ENCODE data around the gene PNPLA6.

The PNPLA6 gene

GRCh38 chr19:7505682-7506384 is 29.7 kb upstream of the PNPLA6 start:
- ChIA-PET POLR2A (ENCODE audit: low non-redundant PET) (interaction anchor here (0.8 kb wide), 1 partner anchor 18 kb away, joined by 3 read pairs; no protein-coding TSS in a partner anchor), CTCF (interaction anchor here (0.8 kb wide), 1 partner anchor 164 kb away, joined by 3 read pairs; no protein-coding TSS in a partner anchor)
- peak overlapping the region; percentile 71 for H3K27ac ChIP-seq
- peak; percentile 81 for DNase-seq (ENCODE audit: low spot score)
- TF ChIP-seq CTCF (conservative IDR thresholded peaks at IDR 0.05; ENCODE audit: low read depth): no peak

GRCh38 chr19:7506385-7507328 is 28.9 kb upstream of the PNPLA6 start:
- POLR2A ChIA-PET (ENCODE audit: low non-redundant PET): interaction anchor here (0.8 to 1.0 kb wide), 2 partner anchors 12 to 17 kb away, joined by 3 read pairs; no protein-coding TSS in a partner anchor
- CTCF ChIA-PET: no interaction called here
- no peak for TF ChIP-seq CTCF (conservative IDR thresholded peaks at IDR 0.05; ENCODE audit: low read depth)
- peak; percentile 84 for DNase-seq (ENCODE audit: low spot score)
- peak overlapping the region; percentile 71 for H3K27ac ChIP-seq

- CTCF ChIA-PET: no interaction called here
- no peak for TF ChIP-seq CTCF (conservative IDR thresholded peaks at IDR 0.05; ENCODE audit: low read depth)
Observed at GRCh38 chr19:7507884-7508283, 27.6 kb upstream of the PNPLA6 start.

GRCh38 chr19:7509625-7510024 is 25.9 kb upstream of the PNPLA6 start:
- no peak for DNase-seq (ENCODE audit: low spot score)
- H3K27ac ChIP-seq: no peak overlapping the region
- TF ChIP-seq CTCF (conservative IDR thresholded peaks at IDR 0.05; ENCODE audit: low read depth): no peak
- POLR2A ChIA-PET (ENCODE audit: low non-redundant PET): no interaction called here
- CTCF ChIA-PET: no interaction called here

More at GRCh38 chr19:7507884-7508283, 27.6 kb upstream of the PNPLA6 start:
- H3K27ac ChIP-seq: peak overlapping the region; percentile 71
- POLR2A ChIA-PET (ENCODE audit: low non-redundant PET): no interaction called here
- DNase-seq (ENCODE audit: low spot score): peak; percentile 85

- no peak for DNase-seq (ENCODE audit: low spot score)
- TF ChIP-seq CTCF (conservative IDR thresholded peaks at IDR 0.05; ENCODE audit: low read depth): no peak
- ChIA-PET POLR2A (ENCODE audit: low non-redundant PET) (no interaction called here), CTCF (no interaction called here)
- no peak overlapping the region for H3K27ac ChIP-seq
Observed at GRCh38 chr19:7512400-7512851, 23.1 kb upstream of the PNPLA6 start.
